CD4-positive, alpha-beta T cell treated with Interleukin-15 for 1 hour (primary cell): Measurements from ENCODE around the gene AKNA.

Experiments used
- DNase-seq: peaks from one replicate; pipeline ENCODE4 v3.0.0-alpha.2; 2020

AKNA gene, protein sequence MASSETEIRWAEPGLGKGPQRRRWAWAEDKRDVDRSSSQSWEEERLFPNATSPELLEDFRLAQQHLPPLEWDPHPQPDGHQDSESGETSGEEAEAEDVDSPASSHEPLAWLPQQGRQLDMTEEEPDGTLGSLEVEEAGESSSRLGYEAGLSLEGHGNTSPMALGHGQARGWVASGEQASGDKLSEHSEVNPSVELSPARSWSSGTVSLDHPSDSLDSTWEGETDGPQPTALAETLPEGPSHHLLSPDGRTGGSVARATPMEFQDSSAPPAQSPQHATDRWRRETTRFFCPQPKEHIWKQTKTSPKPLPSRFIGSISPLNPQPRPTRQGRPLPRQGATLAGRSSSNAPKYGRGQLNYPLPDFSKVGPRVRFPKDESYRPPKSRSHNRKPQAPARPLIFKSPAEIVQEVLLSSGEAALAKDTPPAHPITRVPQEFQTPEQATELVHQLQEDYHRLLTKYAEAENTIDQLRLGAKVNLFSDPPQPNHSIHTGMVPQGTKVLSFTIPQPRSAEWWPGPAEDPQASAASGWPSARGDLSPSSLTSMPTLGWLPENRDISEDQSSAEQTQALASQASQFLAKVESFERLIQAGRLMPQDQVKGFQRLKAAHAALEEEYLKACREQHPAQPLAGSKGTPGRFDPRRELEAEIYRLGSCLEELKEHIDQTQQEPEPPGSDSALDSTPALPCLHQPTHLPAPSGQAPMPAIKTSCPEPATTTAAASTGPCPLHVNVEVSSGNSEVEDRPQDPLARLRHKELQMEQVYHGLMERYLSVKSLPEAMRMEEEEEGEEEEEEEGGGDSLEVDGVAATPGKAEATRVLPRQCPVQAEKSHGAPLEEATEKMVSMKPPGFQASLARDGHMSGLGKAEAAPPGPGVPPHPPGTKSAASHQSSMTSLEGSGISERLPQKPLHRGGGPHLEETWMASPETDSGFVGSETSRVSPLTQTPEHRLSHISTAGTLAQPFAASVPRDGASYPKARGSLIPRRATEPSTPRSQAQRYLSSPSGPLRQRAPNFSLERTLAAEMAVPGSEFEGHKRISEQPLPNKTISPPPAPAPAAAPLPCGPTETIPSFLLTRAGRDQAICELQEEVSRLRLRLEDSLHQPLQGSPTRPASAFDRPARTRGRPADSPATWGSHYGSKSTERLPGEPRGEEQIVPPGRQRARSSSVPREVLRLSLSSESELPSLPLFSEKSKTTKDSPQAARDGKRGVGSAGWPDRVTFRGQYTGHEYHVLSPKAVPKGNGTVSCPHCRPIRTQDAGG (N-terminal part only)

DNA sequence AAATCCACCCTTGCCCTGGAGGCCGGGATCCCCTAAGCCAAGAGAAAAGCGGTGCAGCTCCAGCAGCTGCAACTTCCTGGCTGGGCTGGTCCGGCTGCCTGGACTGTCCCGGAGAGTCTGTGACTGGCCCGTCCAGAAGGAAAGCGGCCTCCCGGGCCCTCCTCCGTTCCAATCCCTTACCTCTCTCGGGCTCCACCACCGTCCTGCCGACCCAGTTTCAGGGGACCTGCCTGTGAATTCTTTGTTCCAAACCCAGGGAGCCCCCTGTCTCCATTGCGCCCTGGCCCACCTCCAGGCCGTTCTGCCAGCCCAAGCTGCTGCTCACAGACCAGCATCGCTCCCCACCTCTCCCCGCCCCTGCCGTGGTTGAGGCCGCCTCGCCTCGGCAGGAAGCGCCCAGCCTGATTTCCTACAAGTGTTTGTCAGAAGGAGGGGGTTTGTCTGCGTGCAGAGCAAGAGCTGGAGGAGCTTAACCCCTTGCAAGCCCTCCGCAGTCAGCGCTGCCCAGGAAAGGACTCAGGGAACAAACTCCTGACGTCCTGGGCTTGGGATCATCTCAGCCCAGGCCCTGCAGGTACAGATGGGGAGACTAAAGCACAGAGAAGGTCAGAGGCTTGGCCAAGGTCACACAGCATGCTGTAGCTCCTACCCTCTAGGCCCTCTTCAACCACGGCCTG, at the start of gene AKNA:
TSS of gene AKNA (minus strand) at position 303 of the 677 bp plus-strand sequence. CDS start 6,649 bp downstream, outside the sequence.
- peak; percentile 84 for DNase-seq

DNA sequence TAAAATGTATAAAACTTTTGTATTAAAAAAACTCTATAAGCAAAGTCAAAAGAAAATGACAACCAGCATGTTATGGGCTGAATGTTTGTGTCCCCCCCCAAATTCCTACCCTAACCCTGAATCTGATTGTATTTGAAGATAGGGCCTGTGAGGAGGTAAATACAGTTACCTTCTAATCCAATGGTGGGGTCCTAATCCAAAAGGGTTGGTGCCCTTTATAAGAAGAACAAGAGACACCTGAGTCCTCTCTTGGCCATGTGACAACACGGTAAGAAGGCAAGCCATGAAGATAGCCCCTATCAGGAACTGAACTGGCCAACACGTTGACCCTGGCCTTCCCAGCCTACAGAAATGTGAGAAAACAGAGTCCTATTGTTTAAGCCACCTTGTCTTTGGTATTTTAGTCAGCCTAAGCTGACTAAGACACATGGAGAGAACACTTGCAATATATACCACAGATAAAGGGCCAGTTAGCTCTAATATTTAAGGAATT, 49.7 kb upstream of the AKNA start:
- no peak for DNase-seq

DNA sequence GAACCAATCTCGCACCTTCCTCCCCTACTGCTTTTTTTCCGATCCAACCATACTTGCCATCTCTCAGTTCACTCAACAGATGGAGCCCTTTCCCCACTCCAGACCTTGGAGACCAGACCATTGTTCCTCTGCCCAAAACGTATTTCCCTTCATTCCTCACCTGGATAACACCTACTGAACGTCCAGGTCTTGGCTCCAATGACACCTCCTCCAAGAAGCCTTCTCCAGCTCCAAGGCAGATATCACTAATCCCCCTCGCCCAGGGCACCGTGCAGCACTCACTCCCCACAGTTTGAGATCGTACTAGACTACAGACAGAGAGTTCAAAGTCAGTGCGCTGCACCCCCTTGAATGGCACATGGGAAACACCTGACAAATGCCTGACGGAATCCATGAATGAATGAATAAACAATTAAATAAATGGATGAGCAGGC, 47.1 kb upstream of the AKNA start:
- no peak for DNase-seq

DNA sequence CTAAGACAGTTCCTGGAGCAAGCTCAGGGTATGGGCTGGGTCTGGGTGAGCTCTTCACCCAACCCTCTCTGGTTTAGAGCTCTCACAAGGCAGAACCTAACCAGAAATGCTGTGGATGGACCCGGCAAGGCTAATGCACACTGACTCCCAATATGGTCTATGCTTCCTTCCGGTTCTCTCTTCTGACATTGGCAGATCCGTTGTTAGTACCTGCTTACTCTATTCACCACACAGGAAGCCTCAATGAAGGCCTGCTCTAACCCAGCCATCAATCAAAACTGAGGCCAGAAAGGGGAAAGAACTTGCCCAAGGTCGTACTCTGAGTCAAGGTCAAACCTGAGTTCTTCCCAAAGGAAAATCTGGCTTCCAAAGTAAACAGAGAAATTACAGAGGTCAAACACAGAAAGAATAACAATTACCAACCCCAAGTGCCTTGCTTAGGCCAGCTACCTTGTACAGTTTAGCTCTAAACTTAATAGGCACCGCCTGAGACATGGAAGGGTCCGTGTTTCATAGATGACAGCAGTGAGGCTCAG, 46.0 kb upstream of the AKNA start:
- no peak for DNase-seq

DNA sequence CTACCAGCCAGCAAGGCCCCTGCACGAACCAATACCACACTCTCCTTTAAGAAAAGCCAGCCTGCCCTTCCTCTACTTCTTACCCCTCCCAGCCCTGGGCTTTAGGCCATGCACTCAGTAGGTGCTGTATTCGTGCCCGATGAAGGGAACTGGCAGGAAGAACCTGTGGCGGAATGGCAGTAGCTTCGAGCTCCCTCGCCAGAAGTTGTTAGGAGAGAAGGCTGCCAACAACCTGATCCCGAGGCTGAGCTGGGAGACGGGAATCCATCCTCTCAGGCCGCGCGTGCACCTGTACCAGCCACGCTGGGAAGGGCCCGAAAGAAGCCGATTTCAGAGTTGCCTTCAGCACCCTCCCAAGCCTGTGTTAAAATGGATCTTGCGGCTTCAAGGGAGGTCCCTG, 45.3 kb upstream of the AKNA start:
- DNase-seq: no peak

DNA sequence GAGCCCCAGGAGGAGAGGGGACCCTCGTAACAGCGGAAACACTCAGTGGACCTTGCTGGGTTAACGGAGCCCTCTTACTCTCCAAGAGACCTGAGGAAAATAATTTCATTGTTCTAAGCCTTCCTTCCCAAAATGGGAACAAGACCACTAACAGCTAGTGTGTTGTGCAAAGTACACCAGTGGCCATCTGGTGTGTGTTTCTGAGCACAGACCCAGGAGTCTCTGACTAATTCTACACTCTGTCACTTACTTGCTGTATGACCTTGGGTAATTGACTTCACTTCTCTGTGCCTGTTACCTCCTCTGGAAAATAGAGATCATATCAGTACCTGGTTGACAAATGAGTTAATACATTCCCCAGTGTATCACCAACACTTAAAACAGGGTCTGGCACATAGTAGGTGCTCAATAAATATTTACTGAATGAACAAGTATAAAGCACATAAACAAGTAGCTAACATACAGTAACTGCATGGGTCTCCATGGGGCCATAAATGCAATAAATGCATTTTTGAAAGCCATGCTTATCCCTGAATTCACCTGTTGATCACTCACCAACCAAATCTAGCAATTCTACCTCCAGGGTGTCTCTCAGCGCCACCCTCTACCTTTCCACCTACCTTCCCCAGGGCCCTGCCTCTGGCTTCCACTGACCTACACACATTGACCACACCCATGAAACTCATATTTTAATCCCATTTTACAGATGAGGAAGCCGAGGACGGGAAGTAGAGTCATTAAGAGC, 44.7 kb upstream of the AKNA start:
- no peak for DNase-seq

DNA sequence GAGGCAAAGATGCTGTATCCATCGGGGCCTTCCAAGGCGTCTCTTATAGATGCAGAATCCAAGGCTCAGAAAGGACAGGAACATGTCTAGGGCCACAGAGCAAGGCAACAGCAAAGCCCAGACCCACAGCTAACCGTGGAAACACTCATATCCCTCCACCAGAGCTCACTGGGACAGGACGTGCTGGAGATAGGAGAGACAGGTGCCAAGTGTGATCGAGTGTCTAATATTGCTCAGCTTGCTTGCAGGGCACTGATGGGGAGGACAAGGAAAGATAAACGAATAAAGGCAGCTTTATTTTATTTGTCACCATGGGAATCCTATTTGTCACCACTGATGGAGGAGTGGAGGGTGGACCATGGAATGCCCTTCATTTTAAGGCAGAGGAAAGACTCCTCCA, 44.0 kb upstream of the AKNA start:
- no peak for DNase-seq

DNA sequence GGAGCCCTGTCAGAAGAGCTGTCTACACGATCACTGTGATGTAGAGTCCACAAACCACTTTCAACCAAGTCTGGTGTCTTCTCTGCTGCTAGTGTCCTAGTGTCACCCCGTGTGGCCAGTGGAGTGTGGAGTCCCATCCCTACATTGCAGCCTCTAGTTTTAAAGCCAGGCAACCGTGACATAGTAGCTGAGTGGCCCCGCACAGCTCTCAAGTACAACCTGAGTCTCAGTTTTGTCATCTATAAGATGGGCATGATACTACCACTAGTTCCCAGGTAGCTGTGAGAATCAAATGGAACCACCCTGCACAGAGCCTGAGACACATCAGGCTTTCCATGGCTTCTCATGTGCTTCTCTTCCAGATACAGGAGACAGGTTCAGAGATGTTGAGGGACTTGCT, 43.2 kb upstream of the AKNA start:
- DNase-seq: no peak

DNA sequence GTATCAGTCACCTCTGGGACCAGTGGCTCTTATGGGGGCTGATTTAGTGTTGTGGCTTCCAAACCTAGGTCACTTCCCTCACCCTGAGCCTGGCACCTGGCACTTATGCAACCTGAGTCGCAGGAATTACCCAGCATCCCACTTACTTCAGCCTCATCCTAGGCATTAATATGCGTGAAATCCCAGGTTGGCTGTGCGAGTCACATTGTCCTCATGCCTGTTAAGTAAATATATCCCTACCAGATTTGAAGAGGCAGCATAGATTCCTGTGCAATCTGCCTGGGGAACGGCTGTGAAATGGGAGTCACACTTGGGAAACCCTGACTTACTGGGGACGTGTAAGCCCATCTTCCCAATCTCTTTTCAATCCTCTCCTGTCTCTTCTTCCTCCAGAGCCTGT, 42.7 kb upstream of the AKNA start:
- DNase-seq: no peak

DNA sequence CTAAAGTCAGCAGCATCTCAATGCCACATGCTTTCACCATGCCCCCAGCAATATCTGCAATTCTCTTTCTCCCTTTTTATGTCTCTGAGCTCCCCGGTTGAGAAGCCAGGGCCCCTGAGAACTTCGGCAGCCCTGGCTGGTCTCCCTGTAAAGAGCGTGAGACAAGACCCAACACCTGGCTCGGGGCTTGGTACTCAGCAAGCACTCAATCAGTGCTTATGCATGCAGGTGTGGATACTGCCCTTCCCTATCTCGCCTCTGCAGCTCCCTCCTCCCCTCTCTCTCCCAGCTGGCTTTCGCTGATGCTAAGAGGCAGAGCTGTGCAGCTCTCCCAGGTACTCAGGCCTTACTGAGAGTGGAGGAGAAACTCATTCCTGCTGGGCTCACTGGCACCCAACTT, 41.7 kb upstream of the AKNA start:
- DNase-seq: no peak

DNA sequence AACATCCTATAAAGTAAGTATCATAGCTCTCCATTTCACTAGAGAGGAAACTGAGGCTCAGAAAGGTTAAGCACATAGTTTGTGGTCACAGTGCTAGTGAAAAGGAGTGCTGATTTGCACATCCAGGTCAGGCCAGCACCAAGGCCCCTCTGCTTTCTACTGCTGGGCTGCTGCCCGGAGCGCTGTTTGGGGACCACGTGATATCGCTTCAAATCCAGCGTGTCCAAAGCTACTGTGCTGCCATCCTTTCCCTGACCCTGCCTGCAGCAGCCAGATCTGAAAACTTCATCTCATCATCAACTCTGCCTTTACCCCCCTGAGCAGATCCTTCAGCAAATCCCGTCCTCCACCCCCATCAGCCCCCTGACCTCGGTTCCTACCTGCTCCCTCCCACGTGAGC, 40.7 kb upstream of the AKNA start:
- no peak for DNase-seq

DNA sequence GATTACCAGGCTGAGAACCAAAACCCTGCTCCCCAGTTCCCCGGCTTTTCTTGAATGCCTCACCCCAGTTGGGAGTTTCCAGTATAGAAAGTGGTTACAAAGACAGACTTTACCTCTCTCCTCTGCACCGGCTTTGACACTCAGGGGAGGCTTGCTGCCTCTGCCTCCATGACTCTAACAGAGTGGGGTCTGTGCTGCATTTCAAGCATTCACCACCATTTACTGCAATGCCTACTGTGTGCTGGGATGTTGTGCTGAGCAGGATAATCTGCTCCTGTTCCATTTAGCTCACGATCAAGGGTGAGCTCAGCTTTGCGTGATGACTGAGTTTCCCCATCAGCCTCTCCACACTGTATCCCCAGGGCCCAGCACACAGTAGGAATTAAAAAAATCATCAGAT, 39.9 kb upstream of the AKNA start:
- DNase-seq: no peak

DNA sequence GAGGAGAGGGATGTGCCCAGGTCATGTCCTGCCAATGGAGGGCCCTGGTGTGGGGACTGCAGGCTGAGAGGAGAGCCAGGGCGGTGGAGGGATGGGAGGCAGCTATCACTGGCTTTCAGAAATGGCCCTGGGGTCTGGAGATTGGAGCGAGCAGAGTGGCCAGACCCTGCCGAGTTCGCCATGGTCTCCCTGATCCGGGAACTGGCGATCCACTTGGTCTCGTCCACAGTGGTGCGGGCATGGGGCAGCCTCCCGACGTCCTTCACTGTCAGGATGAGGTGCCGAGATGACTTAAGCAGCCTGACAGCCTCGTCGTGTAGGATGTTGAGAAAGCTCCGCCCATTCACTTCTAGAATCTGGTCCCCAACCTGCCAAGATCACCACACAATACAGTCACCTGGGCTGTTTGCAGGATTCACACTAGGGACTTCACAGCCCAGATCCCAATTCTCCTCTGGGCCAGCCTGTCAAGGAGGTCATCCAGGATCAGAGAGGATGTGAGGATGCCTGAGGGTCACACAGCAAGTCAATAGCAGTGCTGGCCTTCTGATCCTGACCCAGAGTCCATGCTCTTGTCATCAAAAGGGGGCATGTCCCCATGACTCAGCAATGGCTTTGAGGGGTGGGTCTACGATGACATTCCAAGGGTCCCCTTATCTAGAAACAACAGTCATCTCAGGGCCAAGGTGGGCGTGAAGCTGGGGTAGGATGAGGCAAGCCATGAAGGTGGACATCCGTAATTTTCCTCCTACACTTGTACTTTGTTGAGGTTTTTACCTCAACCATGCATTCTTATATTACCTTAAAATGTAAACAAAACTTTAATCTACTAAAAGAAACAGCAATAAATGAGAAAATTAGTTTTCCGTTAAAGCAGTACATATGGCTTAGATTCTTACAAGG, 38.5 kb upstream of the AKNA start:
- DNase-seq: no peak

DNA sequence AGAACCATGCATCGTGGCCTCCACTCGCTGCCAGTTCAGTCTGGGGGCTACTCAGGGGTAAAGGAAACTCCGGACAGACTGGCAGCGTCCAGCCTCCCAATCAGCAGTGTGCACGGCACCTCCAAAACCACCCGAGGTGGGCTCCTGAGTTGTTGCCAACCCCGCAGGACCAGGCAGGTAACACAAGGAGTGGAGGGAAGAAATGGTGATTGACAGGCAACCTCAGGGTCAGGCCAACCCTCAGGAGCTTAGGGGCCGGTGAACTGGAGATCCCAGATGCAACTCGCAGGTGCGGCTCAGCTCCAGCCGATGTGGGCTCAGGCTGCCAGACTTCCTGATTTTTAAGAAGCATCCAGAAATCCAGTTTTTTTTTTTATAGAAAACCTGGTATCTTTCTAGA, 37.3 kb upstream of the AKNA start:
- no peak for DNase-seq

DNA sequence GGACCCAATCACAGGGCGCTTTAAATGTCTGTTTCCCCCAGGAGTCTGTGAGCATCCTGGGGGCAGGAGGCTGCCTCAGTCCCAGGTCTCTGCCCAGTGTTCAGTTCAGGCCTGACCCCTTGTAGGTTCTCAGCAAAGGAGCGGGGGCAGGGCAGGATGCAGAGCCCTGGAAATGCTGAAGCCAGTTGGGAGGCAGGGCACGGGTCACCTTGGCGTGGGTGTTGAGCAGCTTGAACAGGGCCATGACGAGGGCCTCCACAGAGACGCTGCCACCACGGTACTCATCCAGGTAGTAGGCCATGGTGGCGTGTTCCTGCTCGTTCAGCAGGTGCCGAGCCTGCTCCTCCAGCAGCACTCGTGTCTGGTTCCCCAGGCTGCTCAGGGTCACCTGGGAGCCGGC, 36.3 kb upstream of the AKNA start:
- DNase-seq: no peak

DNA sequence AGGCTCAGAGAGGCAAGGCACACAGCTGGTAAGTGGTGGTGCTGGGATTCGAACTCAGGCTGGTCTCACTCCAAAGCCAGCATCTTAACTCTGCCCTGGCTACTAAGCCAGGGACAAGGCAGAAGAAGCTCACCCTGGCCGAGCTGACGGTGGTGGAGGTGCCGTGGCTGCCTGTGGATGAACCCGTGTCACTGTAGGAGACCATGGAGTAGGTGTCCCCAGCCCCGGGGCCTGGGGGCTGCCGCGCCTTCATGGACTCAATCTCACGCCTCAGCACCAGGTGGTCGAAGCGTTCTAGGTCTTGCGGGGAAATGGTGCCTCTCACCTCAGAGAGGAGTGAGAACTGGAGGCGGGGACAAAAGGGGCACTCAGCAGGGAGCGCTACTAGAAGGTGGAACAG, 35.4 kb upstream of the AKNA start:
- no peak for DNase-seq

DNA sequence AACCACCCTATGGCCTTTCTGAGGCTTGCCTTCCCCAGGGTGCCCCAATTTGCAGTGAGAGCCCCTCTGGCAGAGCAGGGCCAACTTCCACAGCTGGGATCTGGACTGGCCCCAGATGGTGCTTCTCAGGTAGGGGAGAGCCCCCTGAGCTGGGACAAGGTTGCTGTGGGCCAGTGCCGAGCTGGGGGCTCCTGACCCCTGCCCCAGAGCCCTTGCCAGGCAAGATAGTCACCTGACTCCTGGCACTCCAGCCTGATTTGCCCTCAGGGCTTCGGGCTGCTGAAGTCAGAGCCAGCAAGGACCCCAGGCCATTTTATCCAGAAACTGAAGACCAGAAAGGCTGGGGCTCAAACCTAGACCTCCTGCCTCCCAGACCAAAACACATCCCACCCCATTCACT, 33.4 kb upstream of the AKNA start:
- DNase-seq: no peak

DNA sequence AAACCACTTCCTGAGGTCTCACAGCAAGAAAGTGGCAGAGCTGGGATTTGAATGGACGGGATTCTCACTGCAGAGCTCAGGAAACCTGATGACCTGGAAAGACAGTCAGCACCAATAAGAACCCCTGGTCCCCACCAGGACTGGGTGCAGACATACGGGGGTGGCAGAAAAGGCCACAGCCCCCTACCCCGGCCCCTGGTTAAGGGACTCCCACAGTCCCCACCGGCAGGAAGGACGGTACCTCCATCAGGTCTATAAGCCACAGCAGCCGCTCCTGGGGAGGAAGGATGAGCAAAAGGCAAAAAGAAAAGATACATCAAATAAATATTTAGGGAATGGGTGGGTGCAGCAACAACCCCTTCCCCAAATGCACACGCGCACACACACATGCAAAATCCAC, 32.0 kb upstream of the AKNA start:
- no peak for DNase-seq

DNA sequence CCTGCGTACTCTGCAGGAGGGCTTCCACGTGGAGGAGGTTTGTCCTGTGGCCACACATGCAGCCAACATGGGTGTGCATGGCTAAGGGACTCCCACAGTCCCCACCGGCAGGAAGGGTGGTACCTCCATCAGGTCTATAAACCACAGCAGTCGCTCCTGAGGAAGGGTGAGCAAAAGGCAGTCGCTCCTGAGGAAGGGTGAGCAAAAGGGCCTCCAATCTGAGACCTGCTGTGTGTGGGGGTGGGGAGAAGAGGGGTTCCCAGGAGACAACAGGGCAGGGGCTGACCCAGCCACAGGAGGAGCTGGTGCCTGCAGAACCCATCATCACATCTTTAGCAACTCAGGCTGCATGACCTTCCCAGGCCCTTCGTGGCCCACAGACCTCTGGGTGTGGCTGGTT, 30.3 kb upstream of the AKNA start:
- DNase-seq: no peak

DNA sequence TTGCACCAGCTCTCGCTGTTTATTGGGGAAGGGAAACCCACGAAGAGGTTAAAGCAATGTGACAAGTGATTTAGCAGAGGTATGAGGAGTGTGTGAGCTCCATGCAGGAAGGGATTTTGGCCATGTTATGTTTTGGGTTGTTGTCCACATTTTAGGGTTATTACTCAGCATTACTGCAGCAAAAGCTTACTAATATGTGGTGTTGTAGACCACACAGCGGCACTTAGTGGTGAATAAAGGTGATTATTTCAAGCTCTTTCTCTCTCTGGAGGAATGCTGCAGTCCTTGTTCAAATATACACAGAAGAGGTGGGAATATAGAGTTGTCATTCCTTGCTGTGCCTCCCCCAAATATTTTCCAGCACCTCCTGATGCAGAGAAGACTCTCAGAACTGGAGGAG, 29.7 kb upstream of the AKNA start:
- no peak for DNase-seq
